GM12874 (cell line): Measurements from ENCODE around the gene VEPH1.

ENCODE experiments used
- CTCF ChIP-seq: IDR thresholded peaks from 2 replicates; pipeline ENCODE4 v1.5.1; 2011; ENCODE audit warnings: low read depth, mild to moderate bottlenecking, control low read depth, low read length, moderate library complexity; ENCODE audit not compliant: insufficient read depth

The VEPH1 gene

GRCh38 chr3:157414861-157415260 lies 88.4 kb downstream of the VEPH1 start:
- TF ChIP-seq CTCF = no peak

- no peak for TF ChIP-seq CTCF
Measured at GRCh38 chr3:157412323-157412855, 90.8 kb downstream of the VEPH1 start.

- TF ChIP-seq CTCF = no peak
Measured at GRCh38 chr3:157410945-157411344, 92.3 kb downstream of the VEPH1 start.

- TF ChIP-seq CTCF = no peak
Measured at GRCh38 chr3:157409516-157409915, 93.7 kb downstream of the VEPH1 start.

- TF ChIP-seq CTCF = no peak
Measured at GRCh38 chr3:157408499-157409149, 94.6 kb downstream of the VEPH1 start.

GRCh38 chr3:157407769-157408168 lies 95.4 kb downstream of the VEPH1 start:
- TF ChIP-seq CTCF = no peak

- no peak for TF ChIP-seq CTCF
Measured at GRCh38 chr3:157406394-157406793, 96.8 kb downstream of the VEPH1 start.
